HG03025 (cell line): ENCODE data around the gene ZNF555.
A peak's percentile ranks its signal among the peaks of the same experiment; 100 is the strongest.
"Not testable (repeated sequence)": the region's sequence is repeated elsewhere in the genome, so short reads cannot be mapped to it uniquely, and the experiment has no call there.

Experiments used
- ATAC-seq: cut with Tn5 transposase; IDR thresholded peaks from one replicate; pipeline ENCODE4 v1.9.1; 2021; ENCODE audit warnings: mild to moderate bottlenecking, moderate library complexity; ENCODE audit not compliant: unreplicated experiment, low FRiP score

ZNF555 gene

GRCh38 chr19:2865334-2866100 is 24.2 kb downstream of the ZNF555 start:
- ATAC-seq = no peak

DNA sequence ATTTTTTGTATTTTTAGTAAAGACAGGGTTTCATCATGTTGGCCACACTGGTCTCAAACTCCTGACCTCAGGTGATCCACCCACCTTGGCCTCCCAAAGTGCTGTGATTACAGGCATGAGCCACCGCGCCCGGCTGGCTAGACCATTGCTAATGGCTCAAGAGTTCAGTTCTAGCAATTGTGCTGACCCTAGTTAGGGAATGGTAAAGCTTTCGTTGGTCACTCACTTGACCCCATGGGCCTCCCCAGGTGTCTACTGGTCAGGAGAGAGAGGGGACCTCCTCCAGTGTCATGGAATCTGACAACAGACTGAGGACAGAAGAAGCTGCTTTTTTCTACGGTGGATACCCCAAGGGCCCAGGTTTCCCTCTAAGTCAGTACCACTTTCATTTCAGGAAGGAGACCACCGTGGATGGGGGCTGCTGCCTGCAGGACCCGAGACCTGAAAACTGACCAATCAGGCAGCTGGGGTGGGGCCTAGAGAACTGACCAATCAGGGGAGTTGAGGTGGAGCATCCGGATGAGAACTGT is 25.3 kb downstream of the ZNF555 start:
- no peak for ATAC-seq

DNA sequence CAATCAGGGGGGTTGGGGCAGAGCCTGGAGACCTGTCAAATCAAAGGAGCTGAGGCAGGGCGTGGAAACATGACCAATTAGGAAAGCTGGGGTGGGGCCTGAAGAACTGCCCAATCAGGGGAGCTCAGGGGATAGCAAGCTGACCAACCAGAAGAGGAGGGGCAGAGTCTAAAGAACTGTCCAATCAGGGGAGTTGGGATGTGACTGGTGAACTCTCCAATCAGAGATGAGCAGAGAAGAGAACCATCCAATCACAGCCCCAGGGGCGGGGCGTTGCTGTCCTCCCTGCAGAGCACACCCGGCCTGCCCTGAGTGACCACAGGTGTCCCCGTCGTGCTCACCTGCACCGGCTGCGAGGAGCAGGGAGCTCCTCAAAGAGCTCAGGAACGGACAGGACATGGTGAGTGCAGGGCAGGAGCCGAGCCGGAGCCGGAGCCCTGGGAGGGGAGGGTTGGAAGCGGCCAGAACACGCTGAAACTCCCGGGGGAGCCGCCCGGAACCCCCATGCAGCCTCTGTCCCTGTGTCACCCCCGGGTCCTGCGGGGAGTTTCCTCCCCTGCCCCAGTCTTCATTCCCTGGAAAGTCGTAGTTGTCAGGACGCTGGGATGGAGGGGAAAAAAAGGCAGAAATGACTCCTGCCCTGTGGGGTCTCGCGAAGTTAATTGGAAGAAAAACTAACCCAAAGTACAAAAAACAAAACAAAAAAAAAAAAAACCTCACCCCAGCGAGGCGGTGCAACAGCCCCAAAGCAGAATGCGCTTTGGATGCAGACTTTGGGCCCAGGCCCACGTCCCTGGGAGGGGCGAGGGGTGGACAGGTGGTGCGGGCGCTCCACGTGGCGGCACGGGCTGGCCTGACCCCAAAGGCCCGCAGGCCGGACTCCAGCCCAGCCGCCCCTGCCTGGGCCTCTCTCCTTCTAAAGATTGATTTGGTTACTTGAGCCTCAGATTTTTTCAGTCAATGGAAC is 26.0 kb downstream of the ZNF555 start, which contains the start of gene ZNF556:
ZNF556 (plus strand) TSS at position 311 of the 967 bp plus-strand sequence; CDS start at position 398, 87 bp downstream.
- no peak for ATAC-seq

- ATAC-seq = no peak
Observed at GRCh38 chr19:2869618-2870017, 28.3 kb downstream of the ZNF555 start.

- not testable (repeated sequence) for ATAC-seq
Observed at GRCh38 chr19:2872175-2872574, 30.9 kb downstream of the ZNF555 start.

DNA sequence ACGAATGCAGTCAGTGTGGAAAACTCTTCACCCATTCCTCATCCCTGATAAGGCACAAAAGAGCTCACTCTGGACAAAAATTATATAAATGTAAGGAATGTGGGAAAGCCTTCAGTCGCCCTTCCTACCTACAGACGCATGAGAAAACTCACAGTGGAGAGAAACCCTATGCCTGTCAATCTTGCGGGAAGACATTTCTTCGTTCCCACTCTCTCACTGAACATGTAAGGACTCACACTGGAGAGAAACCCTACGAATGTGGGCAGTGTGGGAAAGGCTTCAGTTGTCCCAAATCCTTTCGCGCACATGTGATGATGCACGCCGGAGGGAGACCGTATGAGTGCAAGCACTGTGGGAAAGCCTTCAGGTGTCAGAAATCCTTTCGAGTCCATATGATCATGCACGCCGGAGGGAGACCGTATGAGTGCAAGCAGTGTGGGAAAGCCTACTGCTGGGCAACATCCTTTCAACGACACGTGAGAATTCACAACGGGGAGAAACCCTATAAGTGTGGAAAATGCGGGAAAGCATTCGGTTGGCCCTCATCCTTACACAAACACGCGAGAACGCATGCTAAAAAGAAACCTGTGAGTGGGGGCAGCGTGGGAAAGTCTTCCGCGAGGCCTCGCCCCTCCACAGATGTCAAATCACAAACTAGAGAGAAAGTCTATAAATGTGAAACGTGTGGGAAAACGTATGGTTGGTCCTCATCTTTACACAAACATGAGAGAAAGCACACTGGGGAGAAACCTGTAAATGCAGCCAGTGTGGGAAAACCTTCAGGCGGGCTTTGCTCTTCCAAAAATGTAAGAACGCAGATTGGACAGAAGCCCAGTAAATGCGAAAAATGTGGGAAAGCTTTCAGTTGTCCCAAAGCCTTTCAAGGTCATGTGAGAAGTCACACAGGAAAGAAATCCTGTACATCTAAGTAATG is 36.4 kb downstream of the ZNF555 start:
- ATAC-seq = no peak

DNA sequence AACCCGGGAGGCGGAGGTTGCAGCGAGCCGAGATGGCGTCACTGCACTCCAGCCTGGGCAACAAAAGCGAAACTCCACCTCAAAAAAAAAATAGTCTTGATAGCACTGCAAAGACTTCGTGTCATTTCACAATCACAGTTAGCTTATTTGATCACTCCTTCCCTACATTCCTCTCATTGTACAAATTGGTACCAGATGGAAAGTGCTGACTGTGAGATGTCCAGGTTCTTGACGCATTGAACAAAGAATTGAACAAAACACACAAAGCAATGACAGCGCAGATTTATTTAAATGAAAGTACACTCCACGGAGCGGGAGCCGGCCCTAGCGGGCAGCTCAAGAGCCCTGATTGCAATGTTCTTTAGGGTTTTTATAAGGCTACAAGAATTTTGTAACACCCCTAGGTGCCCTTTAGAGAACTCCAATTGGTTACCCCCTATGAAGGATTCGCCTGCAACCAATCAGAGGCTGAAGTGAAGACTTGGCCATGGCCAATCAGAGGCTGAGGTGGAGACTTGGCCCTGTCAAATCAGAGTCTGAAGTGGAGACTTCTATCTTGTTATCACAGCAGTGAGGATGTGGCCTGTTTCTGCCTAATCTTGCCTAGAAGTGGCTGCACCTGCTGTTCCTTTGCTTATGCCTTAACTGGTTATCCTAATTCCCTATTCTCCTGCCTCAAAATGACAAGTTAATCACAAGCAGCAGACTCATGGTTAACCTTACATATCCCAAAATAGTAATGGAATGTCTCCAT is 42.6 kb downstream of the ZNF555 start:
- no peak for ATAC-seq

DNA sequence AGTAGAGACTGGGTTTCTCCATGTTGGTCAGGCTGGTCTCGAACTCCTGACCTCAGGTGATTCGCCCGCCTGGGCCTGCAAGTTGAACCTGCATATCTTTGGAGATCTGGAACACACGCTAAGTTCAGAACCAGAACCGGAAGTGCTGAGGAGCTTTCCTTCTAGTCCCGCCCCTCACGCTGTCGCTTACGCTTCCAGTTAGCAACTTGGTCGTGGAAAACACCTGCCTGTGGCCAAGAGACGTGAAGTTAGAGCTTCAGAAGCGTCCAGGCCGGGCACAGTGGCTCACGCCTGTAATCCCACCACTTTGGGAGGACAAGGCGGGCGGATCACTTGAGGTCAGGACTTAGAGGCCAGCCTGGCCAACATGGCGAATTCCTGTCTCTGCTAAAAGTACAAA is 44.5 kb downstream of the ZNF555 start:
- no peak for ATAC-seq

GRCh38 chr19:2887391-2887914 is 46.2 kb downstream of the ZNF555 start:
- ATAC-seq = no peak

- no peak for ATAC-seq
Observed at GRCh38 chr19:2888731-2889224, 47.5 kb downstream of the ZNF555 start.

DNA sequence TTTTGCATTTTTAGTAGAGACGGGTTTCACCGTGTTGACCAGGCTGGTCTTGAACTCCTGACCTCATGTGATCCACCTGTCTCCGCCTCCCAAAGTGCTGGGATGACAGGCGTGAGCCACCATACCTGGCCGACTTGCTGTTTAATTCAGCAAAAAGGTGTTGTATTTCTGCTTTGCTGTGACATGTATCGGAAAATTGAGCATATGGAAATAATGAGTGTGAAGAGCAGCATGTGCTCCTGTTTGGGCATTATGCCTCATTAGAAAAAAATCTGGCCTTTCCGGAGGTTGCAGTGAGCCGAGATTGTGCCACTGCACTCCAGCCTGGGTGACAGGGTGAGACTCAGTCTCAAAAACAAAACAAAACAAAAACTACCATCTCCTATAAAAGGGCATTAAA is 49.3 kb downstream of the ZNF555 start:
- ATAC-seq = not testable (repeated sequence)

DNA sequence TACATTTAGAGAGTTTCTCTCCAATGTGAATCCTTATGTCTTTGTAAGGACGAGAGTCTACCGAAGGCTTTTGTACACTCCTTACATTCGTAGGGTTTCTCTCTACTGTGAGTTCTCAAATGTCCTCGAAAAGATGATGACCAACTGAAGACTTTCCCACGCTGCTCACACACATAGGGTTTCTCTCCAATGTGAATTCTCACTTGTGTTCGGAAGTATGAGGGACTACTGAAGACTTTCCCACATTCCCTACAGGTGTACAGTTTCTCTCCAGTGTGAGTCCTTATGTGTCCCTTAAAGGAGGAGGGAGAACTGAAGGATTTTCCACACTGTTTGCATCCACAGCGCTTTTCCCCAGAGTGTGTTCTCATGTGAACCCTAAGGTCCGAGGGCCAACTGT is 55.4 kb downstream of the ZNF555 start:
- no peak for ATAC-seq

- ATAC-seq = peak; percentile 91
Observed at GRCh38 chr19:2900296-2901252, 59.3 kb downstream of the ZNF555 start, which contains the start of gene ZNF57. ZNF57 (plus strand) TSS chr19:2900928; CDS start chr19:2901046, 118 bp downstream.

DNA sequence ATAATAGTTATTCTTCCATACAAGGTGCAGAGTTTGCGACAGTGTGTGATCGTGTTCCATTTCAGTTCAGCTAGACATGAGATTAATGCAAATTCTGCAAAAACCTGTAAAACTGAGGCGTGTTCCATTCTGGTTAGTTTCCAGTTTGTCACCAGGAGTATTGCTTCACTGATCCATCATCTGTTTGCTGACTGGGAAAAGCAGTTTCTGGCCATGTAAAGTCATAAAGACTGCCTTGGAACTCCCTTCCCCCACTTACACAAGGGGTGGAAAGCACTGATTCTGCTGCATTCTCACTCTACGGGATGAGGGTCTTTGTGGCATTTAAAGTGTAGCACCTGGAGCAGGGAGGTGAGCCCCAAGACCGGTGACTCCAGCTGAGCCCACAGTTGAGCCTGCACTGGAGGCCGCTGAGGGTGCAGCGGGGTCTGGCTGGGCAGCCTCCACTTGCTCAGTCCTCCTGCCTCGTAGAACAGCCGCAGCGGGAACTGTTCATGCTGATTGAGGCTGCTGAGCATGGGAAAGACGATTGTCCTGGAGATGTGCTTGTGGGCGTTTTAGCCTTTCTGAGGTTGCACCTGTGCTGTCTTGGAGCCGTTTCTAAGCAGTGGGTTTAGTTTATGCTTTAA is 61.4 kb downstream of the ZNF555 start:
- no peak for ATAC-seq

DNA sequence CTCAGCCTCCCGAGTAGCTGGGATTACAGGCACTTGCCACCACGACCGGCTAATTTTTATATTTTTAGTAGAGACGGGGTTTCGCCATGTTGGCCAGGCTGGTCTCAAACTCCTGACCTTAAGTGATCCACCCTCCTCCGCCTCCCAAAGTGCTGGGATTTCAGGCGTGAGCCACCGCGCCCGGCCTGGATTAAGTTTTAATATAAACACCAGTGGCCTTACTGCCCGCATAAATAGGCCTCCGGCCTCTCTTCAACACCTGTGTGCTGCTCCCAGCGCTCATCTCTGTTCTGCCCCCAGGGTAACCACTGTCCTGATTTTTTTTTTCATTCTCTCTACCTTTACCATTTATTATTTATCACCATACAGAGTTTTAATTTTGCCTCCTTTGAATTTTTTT is 62.1 kb downstream of the ZNF555 start:
- not testable (repeated sequence) for ATAC-seq

GRCh38 chr19:2905918-2906519 is 64.7 kb downstream of the ZNF555 start:
- no peak for ATAC-seq
